ENCODE measurements around the gene PCSK6.
"Not testable (repeated sequence)": the region's sequence is repeated elsewhere in the genome, so short reads cannot be mapped to it uniquely, and the experiment has no call there.

The PCSK6 gene

GRCh38 chr15:101357333-101357732 is 132.2 kb downstream of the PCSK6 start:
- TF ChIP-seq, protein P1, sequence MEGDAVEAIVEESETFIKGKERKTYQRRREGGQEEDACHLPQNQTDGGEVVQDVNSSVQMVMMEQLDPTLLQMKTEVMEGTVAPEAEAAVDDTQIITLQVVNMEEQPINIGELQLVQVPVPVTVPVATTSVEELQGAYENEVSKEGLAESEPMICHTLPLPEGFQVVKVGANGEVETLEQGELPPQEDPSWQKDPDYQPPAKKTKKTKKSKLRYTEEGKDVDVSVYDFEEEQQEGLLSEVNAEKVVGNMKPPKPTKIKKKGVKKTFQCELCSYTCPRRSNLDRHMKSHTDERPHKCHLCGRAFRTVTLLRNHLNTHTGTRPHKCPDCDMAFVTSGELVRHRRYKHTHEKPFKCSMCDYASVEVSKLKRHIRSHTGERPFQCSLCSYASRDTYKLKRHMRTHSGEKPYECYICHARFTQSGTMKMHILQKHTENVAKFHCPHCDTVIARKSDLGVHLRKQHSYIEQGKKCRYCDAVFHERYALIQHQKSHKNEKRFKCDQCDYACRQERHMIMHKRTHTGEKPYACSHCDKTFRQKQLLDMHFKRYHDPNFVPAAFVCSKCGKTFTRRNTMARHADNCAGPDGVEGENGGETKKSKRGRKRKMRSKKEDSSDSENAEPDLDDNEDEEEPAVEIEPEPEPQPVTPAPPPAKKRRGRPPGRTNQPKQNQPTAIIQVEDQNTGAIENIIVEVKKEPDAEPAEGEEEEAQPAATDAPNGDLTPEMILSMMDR (IDR thresholded peaks at IDR 0.05): no peak
- Histone ChIP-seq H3K4me1 (peaks cover 0 to 6% (median 3%) of the 10 kb centered on the region in 4 donors), H3K27me3 (no peaks in the 10 kb centered on the region), H3K9me3 (no peaks in the 10 kb centered on the region), H3K36me3 (no peaks in the 10 kb centered on the region), H3K4me3 (no peak overlapping the region), H3K27ac (no peak overlapping the region)
- intact Hi-C loops (cut with DNase I; ENCODE audit: low total_unique reads): no loop called here
- no peak for DNase-seq

DNA sequence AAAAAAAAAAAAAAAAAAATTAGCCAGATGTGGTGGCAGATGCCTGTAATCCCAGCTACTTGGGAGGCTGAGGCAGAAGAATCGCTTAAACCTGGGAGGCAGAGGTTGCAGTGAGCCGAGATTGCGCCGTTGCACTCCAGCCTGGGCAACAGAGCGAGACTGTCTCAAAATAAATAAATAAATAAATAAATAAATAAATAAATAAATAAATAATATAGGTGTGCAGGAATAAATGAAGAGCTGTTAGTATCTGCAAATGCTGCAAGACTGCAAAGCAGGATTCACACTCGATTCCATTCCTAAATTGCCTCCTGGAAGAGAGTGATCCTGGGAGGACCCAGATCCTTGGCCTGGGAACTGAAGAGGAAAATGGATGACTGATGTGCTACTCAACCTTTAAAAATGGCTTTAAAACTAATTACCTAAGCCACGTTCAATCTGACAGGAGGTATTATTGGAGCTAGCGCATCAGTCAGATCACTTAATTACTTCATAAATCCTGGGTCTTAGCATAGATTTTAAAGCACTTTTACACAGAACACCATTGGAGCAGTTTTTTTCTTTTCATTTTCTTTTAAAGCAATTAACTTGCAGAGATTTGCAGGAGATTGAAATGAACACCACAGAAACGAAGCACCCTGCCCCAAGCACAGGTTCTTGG is 132.9 kb downstream of the PCSK6 start:
- H3K4me3 ChIP-seq; H3K27me3 ChIP-seq; DNase-seq; intact Hi-C loops (cut with DNase I; ENCODE audit: low total_unique reads); H3K4me1 ChIP-seq; H3K36me3 ChIP-seq; H3K27ac ChIP-seq; H3K9me3 ChIP-seq: not testable (repeated sequence)

- Histone ChIP-seq H3K27me3 (no peaks in the 10 kb centered on the region), H3K9me3 (no peaks in the 10 kb centered on the region), H3K36me3 (no peaks in the 10 kb centered on the region), H3K27ac (no peak overlapping the region), H3K4me1 (peaks cover 0 to 6% (median 3%) of the 10 kb centered on the region in 4 donors), H3K4me3 (no peak overlapping the region)
- no peak for DNase-seq
- intact Hi-C loops (cut with DNase I; ENCODE audit: low total_unique reads): no loop called here
- TF ChIP-seq, protein P1 (IDR thresholded peaks at IDR 0.05): no peak
Observed at GRCh38 chr15:101355678-101356464, 133.6 kb downstream of the PCSK6 start.

- intact Hi-C loops (cut with DNase I; ENCODE audit: low total_unique reads): no loop called here
Observed at GRCh38 chr15:101354891-101355623, 134.4 kb downstream of the PCSK6 start.

GRCh38 chr15:101353240-101353639 is 136.3 kb downstream of the PCSK6 start:
- Histone ChIP-seq H3K4me3 (no peak overlapping the region), H3K27ac (no peak overlapping the region), H3K27me3 (no peaks in the 10 kb centered on the region), H3K4me1 (no peaks in the 10 kb centered on the region), H3K9me3 (no peaks in the 10 kb centered on the region), H3K36me3 (no peaks in the 10 kb centered on the region)
- TF ChIP-seq, protein P1 (IDR thresholded peaks at IDR 0.05): no peak
- DNase-seq: no peak
- intact Hi-C loops (cut with DNase I; ENCODE audit: low total_unique reads): loop anchor here (1.0 kb wide), 1 partner anchor 11 kb away; no protein-coding TSS in a partner anchor

More at GRCh38 chr15:101354891-101355623, 134.4 kb downstream of the PCSK6 start:
- Histone ChIP-seq H3K4me3 (no peak overlapping the region), H3K27me3 (no peaks in the 10 kb centered on the region), H3K36me3 (no peaks in the 10 kb centered on the region), H3K4me1 (peaks cover 0 to 6% (median 3%) of the 10 kb centered on the region in 4 donors), H3K27ac (no peak overlapping the region), H3K9me3 (no peaks in the 10 kb centered on the region)
- DNase-seq: no peak
- TF ChIP-seq, protein P1 (IDR thresholded peaks at IDR 0.05): no peak
